SK-N-DZ (cell line): ENCODE results near the gene EXOSC2.
A peak's percentile ranks its signal among the peaks of the same experiment; 100 is the strongest.

Source experiments
- DNase-seq: peaks from one replicate; pipeline ENCODE4 v3.0.0-alpha.2; 2015; ENCODE audit warnings: low spot score

EXOSC2 gene

DNA sequence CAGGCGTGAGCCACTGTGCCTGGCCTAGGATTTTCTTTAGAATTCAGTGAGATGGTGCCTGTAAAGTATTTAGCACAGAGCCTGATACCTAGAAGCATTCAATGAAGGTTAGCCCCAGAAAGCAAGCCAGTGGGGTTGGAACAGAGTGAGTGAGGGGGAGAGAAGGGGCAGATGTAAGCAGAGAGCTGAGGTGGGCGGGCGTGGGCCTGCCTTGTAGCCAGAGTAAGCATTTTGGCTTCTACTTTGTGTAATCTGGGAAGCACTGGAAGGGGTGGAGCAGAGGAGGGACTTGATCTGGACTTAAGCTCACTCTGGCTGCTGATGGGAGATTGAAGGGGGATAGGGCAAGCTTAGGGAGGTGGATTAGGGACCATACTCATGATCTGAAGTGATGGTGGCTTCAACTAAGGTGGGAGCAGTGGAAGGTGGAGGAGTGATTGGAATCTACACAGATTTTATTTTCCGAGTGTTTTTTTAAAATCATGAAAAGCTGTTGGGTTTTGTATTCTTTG, 2.6 kb downstream of the EXOSC2 start:
- DNase-seq: no peak

DNA sequence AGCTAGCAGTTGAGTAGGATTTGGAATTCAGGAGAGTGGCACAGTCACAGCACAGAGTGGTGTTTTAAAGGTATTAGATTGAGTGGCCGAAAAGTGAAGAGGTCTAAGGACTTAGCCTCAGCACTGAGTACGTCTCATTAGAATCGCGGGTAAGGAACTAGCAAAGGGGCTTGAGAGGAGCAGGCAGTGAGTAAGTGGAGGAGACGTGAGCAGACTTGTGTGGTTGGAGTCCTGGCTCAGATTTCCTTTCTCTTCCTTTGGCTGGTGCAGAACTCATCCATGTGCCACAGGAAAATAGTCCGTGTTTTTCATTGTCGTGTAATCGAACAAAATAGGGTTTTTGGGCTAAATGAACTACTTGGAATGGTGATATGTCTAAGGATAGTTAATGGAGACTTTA, 3.4 kb downstream of the EXOSC2 start:
- DNase-seq: no peak

DNA sequence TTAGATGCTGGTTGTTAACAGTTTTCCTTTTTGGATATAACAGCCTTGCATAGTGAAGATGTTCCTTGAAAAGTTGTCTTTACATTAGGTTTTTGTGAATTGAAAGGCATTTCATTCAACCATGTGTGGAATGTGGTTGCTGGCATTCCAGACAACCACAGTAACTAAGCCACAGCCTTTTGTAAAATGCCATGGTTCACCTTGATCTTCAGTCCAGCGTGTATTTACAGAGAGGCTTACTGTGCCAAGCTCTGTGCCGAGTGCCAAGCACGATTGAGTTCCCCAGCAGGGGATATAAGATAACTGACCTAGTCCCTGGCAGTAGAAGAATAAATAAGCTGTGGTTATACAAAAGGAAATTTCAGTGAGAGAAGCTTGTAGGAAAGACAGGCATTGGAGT, 4.9 kb downstream of the EXOSC2 start:
- DNase-seq: no peak

DNA sequence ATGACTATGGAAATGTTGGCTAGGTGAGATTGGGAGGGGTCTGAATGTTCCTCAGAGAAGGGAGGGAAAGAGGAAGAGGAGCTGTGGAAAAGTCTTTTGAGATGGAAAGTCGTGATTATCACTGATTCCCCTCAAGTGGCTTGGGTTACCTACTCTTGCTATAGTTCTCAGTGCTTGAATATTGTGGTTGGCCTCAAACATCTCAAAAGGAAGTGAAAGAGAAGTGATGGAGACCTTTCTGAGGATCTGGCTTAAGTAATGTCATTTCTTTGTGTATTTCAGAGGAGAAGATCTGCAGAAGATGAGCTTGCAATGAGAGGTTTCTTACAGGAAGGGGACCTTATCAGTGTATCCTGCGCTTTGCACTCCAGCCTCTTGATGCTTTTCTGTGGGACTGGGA, 5.5 kb downstream of the EXOSC2 start:
- DNase-seq: no peak

DNA sequence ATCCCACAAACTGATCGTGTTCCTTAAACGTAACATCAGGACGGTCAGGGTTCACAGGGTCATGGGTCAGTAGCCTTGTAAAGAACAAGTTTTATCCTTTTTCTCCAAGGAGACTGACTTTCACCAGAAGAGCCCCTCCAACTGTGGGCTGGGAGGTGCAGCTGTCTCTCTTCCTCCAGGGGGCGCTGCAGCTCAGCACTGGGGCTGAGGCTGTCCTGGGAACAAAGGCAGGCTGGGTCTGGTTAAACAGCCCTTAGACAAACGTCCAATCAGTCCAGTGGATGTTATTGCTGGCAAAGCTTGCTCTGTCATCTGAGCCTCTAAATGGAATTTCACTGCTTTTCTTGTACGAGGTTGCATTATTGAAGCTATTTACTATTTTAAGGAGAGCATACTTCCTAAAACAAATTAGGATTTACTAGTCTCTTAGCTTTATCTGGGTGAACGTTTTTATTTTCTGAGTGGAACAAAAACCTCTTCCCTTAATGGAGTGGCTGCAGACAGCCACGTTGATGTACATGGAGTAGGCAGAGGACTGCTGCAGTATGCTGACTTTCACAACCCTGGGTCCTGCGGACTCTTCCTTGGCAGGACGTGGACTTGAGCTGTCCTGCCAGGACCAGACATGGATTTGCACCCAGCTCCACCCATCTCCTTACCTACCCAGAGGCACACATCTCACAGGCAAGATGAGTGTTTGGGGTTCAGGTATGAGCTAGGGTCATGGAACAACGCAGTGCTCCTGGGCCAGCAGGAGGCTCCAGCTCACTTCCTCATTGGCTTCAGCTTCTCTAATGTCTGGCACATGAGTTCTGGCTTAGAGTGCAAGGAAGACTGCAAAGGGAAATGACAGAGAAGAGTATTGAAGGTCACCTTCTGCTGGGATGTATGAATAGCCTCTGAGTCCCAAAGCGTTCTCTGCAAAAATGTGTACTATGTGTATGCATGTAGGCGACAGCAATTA, 7.8 kb downstream of the EXOSC2 start:
- DNase-seq: peak; percentile 70

DNA sequence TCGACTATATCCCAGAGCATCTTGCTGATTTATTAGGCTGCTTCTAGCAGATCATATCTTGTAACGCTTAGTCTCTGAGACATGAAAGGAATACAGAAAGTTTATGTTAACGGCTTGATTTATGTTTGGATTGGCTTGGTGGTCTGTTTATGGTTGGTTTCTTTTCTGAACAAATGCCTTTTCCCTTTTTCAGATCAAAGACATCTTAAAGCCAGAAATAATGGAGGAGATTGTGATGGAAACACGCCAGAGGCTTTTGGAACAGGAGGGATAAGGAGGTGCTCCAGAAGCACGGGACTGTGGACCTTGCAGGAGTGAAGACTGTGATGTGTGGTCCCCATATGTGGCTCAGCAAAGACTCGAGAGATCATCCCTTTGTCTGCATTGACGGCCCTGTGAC, 9.9 kb downstream of the EXOSC2 start:
- no peak for DNase-seq

DNA sequence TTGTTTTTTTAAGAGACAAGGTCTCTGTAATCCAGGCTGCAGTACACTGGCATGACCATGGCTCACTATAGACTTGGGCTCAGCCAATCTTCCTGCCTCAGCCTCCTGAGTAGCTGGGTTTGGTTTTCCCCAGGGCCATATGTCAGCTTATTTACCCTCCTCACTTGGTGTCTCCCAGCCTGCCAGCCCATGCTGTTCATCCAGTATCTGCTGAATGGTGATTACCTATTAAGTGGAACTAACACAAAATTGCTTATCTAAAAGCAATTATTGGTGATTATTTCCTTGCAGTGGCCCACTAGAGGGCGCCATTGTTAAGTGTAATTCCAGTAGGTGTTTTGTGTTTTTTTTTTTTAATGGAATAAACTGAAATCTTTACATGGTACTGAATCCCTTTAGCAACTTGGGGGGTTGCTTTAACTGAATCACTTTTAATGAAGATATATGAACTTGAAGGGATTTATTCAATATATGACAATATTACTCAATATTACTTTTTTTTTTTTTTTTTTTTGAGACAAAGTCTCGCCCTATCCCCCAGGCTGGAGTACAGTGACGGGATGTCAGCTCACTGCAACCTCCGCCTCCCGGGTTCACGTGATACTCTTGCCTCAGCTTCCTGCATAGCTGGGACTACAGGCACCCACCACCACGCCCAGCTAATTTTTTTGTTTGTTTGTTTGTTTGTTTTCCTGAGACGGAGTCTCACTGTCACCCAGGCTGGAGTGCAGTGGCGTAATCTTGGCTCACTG, 13.8 kb downstream of the EXOSC2 start:
- peak; percentile 71 for DNase-seq

DNA sequence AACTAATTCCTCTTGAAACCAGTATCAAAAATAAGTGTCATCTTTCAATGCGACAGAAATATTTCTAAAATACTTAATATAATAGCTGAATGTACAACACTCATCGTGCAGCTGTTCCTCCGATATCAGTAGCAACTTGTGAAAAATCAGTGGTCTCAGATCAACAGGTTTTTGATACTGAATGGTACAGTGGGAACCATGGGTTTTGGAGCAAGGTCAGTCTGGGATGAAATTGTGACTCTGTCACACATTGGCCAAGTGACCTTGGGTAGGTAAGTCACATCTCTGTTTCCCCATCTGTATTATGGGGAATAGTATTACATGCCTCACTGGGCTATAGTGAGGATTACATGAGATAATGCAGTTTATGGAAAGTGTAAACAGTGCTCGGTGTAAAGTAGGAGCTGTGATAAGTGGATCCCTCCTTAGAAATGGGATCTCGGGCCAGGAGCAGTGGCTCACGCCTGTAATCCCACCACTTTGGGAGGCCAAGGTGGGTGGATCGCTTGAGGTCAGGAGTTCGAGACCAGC, 17.3 kb downstream of the EXOSC2 start:
- DNase-seq: no peak

DNA sequence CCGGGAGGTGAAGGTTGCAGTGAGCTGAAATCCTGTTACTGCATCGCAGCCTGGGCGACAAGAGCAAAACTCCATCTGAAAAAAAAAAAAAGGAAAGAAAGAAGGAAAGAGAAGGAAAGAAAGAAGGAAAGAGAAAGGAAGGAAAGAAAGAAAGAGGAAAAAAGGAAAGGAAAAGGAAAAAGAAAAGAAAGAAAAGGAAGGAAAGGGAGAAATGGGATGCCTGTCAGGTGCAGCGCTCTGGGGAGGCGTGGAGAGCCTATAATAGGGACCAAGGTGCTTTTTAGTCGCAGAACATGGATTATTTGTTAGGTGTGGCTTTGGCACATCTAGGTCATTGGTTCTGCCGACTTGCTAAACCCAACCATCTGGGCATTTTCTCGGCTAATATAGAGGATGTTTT, 17.9 kb downstream of the EXOSC2 start:
- no peak for DNase-seq

DNA sequence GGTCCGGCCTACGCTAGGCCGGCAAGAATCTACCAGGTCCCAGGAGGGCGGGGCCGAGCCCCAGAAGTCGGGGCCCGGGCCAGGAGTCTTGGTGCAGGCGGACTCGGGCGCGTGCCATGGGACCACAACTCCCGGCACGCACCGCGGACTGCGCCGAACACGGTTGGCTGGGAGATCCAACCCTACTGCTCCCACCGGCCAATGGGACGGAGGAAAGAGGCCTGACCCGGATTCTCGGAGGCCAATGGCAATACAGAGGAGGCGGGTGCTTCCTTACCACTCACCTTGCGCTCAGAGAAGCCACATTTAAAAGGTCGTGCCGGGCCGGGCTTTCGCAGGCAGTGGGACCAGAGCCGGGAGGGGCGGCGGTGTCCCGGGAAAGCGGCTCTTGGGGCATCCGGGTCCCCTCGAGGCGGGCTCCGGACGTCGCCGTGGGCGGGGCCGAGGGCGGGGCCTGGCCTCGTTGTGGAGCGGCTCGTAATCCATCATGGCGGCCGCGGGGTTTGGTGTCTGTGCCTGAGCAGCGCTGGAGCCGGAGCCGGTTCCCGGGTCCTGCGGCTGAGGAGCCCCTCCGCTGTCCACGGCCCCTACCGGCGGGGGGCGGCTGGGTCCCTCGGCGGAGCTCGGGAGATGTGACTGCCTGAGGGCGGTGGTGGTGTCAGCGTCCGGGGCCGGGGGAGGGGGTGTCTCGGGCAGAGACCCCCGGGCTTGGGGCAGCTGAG, 19.1 kb downstream of the EXOSC2 start:
- peak; percentile 98 for DNase-seq

DNA sequence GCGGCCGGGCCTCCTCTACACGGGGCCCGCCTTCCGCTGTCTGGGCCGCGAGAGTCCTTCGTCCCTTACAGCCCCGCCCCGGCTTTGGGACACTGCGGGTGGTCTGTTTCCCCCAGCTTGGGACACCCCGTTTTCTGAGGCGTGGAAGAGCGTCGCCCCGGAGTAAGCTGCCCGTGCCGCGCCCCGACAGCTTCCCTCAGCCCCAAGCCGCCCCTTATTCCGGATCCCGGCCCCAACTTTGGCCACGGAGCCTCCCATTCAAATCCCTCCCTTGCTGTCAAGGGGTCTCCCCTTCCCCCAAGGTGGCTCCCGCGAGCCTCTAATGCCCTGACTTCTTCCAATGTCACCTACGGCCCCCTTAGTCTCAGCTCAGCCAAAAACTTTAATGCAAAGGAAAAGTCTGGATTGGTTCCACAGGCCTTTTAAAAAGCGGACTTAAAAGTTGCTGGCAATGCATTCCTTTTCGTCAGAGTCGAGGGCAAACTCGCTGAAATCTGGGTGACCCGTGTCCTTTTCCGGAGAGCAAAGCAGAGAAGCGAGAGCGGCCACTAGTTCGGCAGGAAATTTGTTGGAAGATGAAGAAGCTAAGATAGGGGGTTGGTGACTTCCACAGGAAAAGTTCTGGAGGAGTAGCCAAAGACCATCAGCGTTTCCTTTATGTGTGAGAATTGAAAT, 19.8 kb downstream of the EXOSC2 start:
- no peak for DNase-seq

DNA sequence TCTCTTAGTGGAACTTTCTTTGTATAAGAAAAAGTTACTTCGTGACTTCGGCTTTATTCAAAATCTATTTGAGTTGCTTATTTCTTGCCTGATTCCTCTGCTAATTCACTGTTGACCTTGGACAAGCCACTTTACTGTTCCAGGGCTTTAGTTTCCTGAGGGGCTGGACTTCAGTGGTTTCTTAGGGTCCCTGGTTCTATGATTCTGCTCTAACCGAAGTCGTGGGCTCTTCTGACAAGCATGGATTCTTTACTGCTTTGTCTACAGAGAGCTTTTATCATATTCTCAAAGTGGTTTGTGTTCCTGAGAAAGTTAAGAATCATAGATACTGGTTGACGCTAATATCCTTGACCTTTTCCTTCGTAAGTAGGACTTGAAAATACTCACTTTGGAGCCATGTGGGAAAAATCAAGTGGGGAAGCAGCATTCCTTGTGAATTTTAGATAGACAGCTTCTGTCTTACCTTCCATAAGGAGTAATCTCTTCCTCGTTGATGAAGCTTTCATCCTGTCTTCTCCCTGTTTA, 21.1 kb downstream of the EXOSC2 start:
- no peak for DNase-seq

DNA sequence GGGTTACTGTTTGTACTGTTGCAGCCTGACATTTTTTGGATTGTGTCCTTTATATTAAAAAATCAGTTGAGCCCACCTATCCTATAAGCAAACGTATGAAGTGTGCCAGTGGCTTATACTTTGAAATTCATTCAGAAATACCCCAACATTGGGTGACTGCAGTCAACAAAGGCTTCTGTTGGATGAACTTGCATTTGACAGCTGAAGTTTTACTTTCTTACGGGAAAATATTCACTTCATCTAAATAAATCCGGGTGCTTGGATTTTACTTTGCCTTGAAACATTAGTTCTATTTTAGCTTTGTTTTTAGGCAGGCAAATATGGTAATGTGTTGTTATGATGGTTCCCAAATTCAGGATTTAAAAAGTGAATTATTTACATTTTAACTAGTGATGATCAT, 21.7 kb downstream of the EXOSC2 start:
- DNase-seq: no peak

DNA sequence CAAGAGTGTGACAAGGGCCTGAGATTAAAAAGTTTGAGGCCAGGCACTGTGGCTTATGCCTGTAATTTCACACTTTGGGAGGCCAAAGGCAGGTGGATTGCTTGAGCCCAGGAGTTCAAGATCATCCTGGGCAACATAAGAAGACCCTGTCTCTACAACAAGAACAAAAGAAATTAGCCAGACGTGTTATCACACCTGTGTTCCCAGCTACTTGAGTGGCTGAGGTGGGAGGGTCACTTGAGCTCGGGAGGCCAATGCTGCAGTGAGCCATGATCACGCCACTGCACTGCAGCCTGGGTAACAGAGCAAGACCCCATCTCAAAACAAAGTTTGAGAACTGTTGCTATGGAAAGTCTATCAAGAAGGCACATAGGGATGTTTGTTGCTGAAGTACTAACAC, 25.0 kb downstream of the EXOSC2 start:
- no peak for DNase-seq

DNA sequence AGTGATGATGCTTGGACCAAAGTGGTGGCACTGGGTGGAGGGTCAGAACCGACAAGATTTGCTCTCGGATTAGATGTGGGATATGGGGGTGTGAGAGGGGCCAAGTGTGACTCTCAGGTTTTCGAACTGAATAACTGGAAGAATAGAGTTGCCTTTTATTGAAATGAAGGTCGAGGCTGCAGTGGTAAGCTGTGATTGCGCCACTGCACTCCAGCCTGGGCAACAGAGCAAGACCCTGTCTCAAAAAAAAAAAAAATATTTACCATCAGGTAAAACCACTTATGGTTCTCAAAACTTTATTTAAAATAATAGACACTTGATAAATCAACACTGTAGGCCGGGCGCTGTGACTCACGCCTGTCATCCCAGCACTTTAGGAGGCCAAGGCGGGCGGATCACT, 27.2 kb downstream of the EXOSC2 start:
- no peak for DNase-seq

DNA sequence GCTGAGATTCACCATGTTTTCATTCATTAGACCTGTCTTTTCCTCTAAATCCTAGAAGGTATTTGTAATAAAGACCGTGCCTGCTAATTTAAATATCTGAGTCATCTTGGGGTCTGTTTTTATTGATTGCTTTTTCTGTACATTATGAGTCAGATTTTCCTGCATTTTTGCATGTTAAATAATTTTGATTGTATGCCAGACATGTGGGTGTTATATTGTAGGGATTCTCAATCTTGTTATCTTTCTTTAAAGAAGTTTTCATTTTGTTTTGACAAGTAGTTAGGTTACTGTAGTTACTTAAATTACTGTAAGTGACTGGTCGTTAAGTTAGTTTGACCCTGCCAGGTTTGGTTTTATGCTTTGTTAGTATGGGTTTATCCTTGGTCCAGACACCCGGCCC, 35.1 kb downstream of the EXOSC2 start:
- DNase-seq: no peak

DNA sequence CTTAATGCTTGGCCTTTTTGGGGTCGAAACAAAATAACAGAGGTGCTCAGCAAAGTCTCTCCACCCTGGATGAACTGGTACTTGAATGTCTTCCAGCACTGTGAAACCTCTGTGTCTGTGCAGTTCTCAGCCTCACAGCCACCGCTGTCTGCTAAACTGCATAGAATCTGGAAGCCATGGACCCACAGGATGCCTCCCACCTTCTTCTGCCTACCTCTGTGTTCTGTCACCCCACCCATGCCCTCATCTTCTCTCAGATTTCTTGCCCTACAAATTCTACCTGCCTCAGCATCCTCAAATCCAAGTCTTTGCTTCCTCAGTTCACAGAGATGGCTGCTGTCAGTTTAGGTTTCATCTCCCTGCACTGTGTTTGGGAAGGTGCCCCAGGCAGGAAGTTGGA, 35.6 kb downstream of the EXOSC2 start:
- no peak for DNase-seq

DNA sequence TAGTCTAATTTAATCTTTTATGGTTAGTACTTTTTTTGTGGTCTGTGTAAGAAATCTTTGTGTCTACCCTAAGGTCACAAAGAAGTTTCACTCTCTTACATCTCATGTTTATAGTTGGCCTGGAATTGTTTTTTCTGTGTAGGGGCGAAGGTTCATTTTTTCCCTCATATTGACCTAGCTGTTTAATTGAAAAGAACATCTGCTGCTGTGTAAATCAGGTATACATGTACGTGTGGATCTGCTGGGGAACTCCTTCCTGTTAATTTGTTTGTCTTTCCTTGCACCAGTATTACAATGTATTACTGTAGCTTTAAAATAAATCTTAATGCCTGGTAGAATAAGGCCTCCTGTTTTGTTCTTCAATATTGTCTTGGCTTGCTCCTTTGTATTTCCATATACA, 37.8 kb downstream of the EXOSC2 start:
- no peak for DNase-seq

DNA sequence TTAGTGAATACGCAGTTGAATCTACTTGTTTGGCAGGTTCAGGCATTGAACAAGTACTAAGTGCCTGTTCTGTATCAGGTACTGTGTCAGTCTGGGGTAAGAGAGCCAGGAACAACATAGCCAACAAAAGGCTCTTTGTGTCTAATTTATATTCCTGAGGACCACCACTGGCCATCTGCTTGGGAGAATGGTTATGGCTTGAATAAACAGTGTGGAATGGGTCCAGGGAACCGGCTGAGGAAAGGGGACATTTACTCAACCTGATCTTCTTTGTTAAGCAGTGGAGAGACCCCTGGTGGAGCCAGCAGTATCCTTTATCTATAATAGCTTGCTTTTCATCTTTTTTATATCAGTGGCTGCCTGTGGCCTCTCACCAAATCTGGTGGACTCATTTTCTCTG, 38.6 kb downstream of the EXOSC2 start:
- no peak for DNase-seq

DNA sequence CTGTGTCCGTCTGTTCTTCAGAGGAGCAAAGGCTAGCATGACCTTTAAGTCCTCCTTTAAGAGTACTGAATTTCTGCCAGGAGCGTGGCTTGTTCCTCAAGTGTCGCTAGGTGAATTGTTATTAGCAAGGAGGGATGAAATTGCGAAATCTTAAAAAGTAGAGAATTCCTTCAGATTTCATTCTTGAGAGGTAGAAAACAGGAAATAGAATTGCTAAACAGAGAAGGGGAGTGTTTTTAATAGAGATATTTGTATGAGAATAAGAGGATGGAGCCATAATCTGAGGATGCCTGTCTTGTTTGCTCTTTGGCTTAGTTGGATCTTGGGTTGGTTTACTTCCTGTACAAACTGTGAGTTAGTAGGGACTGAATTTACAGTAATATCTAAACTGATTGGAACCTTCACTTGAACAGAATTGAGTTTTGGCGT, 39.2 kb downstream of the EXOSC2 start:
- no peak for DNase-seq

DNA sequence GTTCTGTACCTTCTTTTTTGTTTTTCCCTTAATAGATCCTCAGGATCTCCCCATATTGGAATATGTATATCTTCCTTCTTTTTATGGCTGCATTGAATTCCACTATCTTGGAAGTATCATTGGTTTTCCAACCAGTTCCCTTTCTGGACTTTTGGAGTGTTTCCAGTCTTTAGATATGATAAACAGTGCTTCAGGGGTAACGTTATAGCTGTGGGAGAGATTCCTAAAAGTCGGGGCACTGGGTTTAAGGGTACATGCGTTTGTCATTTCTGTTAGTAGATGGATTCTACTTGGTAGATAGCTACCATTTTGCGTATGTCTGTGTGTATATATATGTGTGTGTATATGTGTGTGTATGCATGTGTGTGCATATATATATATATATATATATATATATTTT, 42.0 kb downstream of the EXOSC2 start:
- no peak for DNase-seq
